Hepatocyte (in vitro differentiated cells): ENCODE results near the gene PITX2.

ENCODE experiments used
- CTCF ChIP-seq: fragments of 200-600 bp; sonication (generic); IDR thresholded peaks from 2 replicates; pipeline ENCODE4 v1.5.1; 2016; ENCODE audit warnings: antibody characterized with exemption, mild to moderate bottlenecking; ENCODE audit not compliant: poor library complexity
- EZH2 ChIP-seq: fragments of 200-600 bp; sonication (generic); IDR thresholded peaks from 2 replicates; pipeline ENCODE4 v1.6.1; 2016; ENCODE audit warnings: antibody characterized with exemption, mild to moderate bottlenecking, borderline replicate concordance
- EZH2phosphoT487 ChIP-seq: fragments of 200-600 bp; sonication (generic); IDR thresholded peaks from one replicate; pipeline ENCODE4 v1.6.1; 2018; ENCODE audit warnings: antibody characterized with exemption, mild to moderate bottlenecking, low read depth, moderate library complexity; ENCODE audit not compliant: unreplicated experiment, severe bottlenecking

DNA sequence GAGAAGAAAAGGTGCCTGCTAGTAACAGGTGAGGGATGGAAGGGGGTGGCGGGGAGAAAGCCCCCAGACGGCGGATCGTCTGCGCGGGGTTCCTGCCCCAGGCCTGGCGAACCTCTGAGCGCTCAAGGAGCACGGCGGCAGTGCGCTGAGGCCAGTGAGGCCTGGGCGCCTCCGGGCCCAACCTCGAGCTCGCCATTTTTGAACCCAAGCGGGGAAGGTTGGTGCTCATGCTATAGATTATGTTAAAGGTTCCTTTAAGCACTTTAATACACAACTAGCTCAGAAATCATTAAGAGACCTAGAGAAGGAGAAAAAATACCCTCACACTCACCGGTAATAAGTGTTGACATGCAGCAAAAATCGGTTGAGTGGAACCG, 7.9 kb downstream of the PITX2 start:
- TF ChIP-seq CTCF (no peak), EZH2phosphoT487 (no peak), EZH2 (peak; percentile 7)
